Hypothalamus (tissue), 51 donors: ENCODE measurements around the gene FCMR.

Experiments used
- DNase-seq, 51 donors: peaks; one replicate each; lab custom pipeline; 2025; lab: John Stamatoyannopoulos, UW

The FCMR gene, protein sequence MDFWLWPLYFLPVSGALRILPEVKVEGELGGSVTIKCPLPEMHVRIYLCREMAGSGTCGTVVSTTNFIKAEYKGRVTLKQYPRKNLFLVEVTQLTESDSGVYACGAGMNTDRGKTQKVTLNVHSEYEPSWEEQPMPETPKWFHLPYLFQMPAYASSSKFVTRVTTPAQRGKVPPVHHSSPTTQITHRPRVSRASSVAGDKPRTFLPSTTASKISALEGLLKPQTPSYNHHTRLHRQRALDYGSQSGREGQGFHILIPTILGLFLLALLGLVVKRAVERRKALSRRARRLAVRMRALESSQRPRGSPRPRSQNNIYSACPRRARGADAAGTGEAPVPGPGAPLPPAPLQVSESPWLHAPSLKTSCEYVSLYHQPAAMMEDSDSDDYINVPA

DNA sequence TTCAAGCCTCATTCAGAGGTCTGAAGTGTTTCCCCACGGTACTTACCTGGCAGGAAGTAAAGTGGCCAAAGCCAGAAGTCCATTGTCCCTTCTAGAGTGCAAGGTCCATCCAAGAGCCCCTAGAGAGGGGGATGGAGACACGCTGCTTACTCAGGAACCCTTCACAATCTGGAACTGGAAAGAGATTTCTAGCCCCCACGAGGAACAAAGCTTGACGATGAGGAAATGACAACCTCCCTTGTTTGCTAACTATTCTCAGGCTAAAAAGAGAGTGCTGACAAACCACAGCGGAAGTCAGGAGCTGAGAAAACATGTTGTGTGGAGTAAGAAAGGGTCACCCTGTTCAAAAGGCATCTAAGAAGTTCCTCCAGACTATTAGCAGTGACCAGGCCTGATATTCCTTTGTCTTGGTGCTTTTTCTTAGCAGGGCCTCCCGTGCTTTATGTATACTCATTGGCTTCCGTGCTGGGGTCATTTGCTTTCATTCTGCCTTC, at the start of gene FCMR:
TSS of gene FCMR (minus strand) at position 170 of the 494 bp plus-strand sequence. CDS start at position 83, 87 bp downstream.
- peak in 9 of 51 donors; percentile 7 to 22 (median 17) for DNase-seq

DNA sequence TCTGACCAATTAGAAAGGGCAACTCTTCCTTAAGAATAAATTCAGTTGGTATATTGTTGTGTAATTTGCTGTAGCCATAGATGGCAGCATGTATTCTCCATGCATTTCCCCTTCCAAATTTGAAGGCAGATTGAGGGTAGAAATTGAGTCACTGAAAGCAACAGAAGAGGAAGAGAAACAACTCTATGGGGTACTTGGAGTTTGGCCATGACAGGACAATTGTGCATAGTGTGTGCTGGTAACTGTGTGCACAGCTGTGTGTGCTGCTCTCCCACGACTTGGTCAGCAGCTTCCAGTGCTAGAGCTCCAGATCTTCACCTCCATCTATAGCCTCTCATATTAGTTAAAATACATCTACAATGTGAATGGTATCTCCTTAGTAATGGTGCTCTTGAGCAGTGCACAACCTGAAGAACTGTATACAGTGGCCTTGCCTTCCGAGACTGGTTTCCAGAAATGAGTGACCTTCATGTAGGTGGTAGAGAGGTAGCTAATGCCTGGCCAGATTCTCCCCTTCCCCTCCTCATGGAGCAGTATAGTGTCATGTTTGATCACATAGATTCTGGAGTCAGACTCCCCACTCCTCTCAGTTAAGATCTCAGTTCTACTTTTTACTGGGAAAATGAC, 49.4 kb upstream of the FCMR start:
- DNase-seq, result no peak

DNA sequence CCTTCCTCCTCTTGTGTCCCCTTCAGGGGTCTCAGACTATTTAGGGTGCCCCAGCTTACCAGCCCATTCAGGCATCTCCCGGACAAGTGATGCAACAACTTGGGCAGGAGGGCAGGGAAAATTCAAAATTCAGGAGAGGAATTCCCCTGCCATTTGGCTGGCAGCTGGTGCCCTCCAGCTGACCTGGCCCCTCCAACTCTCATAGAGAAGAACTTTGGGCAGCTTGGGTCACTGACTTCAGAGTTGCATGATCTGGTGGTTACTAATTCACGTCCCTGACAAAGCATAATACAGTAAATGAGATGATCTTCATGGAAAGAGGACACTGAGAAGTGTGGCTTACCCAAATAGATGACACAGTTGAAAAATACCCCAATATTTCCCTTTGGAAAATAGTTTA, 48.7 kb upstream of the FCMR start, which contains the start of gene FCAMR:
TSS of gene FCAMR (minus strand) at position 15 of the 400 bp plus-strand sequence. CDS start 335 bp downstream, outside the sequence.
- DNase-seq, result no peak

DNA sequence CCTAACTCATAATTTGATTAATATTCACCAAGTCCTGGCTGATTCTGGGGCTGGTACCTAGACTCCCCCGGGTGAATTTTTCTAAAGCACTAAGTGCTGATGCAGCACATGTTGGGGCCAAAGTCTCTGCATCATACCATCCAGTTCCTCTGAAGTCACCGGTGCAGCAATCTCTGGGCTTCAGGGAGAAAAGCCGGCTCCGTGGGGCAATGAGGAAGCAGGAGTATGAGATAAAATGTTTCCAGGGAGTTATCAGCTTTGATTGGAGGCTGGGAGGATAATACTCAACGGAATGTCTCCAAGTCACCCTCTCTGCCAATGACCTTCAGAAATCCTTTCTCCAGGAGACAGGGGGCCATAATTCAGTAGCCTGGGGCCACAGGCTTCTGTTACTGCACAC, 47.3 kb upstream of the FCMR start:
- no peak for DNase-seq

DNA sequence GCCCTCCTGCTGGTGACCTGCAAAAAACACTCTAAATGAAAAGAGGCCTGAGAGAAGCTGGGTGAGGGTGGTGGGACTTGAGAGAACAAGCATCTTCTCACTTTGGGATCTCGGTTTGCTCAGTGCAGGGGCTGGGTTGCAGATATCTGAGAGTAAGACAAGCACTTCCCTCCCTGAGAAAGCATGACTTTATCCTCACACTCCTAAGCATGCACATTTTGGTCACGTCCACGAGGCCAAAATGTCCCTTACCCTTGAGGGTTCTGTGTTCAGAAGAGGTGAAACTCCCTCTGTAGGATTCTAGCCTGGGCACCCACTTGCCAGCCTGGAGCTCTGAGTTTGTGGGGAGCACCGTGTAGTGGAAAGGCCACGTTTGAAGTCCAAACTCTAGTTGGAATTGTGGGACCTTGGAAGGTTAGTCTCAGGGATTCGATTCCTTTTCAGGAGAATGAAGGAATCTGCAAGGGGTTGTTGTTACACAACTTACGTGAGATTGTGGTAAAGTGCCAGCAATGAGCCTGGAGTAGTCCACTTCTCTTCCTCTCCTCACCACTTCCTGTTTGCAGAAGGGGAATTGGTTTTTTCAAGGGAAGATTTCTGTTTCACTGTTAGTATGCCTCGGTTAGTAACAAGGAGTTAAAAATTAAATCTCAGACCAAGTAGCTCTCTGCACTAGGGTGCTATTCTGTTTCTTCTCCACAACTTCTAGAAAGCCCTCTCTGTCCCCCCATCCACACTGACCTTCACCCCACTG, 45.5 kb upstream of the FCMR start:
- peak in 1 of 51 donors; percentile 32 for DNase-seq

DNA sequence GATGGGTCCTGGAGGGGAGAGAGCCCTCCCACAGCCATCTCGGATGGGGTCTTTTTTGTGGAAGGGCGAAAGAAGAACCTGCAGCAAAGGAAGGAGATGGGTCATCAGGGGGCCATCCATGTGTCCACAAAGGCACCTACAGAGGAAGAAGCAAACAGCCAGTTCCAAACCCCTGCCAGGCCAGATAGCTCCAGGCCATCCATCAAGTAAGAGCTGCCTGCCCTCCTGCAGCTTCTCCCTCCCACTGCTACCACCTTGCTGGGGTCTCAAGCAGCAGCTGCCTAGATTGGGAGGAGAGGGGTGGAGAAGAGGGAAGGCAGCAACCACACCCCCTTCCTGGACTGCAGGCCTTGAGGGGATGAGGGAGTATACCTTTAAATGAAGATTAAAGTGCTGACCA, 44.0 kb upstream of the FCMR start:
- no peak for DNase-seq

DNA sequence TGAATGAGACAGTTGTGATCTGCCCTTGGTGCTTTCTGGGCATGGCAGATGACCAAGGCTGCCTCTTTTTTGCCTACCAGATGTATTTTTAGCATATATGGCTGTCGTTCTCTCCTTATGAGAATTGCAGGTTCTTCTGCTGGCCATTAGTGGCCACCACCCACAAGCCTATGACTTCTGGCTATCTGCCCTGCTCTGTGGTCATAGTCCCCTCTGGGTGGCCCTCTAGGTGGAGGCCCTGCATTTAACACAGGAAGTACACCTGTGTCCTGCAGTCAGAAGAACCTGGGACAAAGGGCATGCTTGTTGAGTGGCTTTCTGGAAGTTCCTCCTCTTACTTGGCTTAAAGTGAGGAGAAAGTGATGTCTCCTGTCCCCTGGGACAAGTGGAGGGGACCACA, 42.0 kb upstream of the FCMR start:
- no peak for DNase-seq

DNA sequence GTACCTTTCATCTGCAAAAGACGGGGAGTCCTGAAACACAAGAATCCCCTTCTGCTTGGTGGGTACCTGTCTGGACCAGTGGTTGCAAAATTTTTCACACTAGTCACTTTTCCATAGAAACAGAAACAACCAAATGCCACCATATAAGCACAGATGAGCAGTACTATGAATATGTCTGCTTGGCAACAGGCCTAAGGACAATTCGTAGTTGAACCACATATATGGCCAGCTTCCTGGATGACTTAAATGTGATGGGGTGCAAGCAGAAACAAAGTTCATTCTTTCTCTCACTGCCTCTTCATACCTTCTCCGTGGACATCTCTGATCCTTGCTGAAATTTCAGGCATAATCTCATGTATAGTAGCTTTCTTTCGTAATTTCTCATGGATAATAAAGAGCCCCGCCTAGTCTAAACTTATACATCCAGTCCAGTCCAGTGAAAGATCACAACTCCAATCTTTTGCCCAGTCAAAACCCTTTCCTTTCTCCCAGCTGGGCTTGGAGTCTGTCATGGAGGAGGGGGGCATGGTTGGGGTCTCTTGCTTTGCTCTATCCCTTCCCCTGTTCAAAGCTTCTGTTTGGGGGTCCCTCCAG, 41.5 kb upstream of the FCMR start:
- DNase-seq, result no peak

DNA sequence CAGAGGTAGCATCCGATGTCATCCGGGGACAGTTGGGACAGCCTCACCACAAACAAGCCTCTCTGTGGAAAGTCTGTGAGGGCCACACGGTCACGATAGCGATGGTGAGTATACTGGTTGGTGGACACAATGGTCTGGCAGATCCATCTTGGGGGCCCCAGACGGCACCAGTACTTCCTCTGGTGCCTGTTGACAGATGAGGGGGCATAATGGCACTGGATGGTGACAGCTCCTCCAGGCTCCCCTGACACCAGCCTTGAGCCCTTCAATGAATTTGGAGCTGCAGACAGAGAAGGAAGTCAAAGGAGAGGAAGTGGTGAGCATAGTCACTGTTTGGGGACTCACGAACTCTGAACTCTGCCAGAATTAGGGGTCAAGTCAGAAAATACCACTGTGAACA, 40.5 kb upstream of the FCMR start:
- no peak for DNase-seq

DNA sequence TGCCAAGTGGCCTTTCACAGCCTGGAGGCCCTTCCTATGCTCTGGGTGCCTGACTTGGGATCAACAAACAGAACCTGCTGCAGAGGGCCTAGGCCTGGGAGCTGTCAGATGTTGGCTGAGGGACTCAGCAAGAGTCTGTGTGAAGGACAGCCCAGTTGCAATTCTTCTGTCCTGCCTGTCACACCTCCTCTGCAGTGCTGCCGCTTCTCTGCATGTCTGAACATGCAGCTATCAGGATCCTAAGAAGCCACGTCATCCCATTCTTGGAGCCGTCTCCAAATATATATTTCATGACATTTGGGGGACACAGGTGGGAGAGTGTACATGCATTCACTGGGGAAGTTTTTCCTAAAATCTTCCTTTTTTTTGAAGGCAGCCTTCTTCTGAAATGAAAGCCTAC, 39.9 kb upstream of the FCMR start:
- DNase-seq, result no peak

DNA sequence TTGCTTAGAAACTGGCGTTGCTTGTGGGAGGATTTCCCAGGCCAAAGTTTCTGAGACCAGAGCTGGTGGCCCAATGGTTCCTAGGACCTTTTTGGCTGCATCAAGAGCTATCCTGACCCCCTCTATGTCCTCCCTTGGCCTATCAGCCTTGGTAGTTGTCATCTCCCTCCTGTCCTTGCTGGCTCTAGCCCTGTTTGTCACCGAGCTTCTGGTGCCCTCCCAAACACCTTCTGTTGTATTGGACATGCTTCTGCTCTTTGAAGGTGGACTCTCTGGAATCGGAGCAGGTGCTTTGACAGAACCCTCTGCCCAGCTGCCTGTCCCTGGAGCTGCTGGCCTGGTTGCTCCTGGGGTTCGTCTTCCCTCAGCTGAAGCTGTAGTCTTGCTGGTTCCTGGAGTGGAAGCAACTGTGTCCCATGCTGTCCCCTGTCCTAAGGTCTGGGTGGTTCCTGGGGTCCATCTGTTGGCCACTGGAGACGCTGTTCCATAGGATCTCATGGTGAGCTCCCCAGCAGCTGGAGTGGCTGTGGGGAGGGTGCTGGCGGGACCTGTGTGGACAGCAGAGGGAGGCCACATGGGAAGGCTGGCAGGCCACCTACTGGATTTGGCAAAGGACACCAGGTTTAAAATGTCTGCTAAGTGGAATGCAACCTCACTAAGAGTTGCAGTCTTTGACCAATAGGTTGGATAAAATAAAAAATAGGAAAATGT, 39.1 kb upstream of the FCMR start:
- DNase-seq, result no peak

DNA sequence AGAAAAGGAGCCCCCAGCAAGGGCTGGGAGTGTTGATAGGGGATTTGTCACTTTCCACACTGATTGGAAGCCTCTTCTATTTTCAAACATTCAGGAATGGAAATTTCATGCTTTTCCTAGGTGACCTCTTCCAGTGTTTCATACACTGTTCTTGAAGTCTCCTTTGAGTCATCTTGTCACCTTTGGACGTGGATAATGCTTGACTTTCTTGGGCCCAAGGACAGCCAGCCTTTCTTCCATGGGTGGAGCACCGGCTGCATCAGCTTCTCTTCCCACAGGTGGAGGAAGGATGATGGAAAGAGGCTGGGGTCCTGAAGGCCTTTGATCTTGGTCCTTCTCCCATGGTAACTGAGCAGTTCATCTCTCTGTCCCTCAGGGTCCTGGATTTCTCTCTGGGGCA, 36.4 kb upstream of the FCMR start:
- no peak for DNase-seq

DNA sequence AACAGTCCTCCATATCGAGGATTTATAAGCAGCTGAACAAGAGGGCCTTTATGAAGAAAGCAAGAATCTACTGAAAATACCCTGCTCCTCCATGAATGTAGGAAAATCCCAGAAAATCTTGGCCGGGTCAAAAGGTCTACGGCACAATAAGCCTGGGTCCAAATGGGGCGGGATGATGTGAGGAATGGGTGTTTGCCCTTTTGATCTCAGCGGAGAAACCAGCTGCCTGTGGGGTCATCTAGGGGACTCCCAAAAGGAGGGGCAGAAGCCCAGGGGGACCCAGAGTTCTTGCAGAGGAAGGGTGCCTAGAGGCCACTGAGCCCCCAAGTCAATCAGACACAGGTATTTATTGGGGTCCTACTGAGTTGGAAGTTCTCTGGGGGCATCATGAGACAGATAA, 35.9 kb upstream of the FCMR start:
- DNase-seq, result no peak

DNA sequence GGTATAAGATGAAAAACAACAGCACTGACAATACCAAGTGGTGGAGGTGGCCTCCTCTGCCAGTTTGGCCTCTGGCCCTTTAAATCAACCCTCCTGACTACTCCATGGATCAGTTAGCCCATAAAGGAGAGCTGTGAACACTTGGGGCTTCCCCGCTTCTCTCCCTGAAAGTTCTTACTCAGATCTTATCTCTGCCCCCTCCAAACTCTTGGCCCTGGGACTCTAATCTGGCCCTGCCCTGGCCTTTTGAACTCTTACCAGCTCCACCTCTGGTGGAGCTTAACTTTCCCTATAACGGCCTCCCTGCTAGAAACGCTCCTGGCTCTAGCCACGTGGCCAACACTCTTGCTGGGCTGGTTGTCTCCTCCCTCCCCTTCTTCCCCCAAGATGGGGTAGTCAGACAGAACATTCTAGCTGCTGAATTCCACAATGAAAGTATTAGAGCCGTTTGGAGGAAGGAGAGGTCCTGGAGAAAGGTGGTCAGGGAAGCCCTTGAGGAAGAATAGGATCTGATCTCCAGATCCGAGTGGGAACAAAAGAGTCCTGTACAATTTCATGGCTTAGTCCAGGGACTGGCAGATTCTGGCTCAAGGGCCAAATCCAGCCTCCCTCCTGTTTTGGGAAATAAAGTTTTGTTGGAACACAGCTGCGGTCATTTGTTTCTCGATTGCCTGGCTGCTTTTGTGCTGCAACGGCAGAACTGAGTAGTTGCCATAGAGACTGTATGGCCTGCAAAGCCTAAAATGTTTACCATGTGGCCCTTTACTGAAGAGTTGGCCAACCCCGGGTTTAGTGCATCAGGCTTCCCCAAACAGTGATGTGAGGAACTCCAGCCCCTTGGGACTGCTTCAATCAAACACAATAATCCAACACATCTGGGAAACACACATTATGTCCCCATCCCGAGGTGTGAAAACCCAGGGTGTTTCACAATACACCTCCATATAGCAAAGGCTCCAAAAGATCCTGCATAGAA, 34.0 kb upstream of the FCMR start:
- no peak for DNase-seq

DNA sequence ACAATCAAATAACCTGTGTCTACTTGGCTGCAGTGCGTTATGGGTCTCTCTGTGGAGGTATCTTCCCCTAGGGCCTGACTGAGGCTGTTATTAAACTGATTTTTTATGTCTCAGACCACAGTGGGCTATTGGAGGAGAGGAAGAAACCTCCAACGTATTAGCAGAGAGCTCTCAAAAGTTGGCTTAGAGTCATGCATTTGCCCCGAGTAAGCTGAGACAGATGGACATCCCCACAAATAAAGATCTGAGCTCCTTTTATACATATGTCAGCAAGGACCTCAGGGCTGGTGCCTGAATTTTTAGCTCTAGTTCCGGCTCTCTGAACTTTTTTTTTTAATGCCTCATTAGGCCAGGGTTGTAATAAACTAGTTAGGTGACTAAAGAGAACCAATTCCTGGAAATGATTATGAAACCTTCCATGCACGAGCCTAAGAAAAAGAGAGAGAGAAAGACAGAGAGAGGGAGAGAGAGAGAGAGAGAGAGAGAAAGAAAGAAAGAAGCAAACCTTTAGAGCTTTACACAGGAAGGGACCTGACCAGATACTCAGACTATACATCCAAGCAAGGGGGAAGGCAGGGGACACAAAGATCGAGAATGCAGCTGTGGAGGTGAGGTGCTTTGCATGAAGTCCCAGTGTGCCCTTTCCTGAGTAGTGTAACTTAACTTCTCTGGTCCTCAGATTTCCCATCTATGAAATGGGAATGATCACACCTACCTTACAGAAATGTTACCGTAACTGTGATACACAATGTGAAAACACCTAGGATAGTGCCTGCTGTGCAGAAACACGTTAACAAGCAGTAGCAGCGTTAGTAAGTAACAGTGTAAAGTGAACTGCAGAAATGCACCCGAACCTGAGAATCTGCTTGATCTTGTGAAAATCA, 33.0 kb upstream of the FCMR start:
- DNase-seq, result no peak

DNA sequence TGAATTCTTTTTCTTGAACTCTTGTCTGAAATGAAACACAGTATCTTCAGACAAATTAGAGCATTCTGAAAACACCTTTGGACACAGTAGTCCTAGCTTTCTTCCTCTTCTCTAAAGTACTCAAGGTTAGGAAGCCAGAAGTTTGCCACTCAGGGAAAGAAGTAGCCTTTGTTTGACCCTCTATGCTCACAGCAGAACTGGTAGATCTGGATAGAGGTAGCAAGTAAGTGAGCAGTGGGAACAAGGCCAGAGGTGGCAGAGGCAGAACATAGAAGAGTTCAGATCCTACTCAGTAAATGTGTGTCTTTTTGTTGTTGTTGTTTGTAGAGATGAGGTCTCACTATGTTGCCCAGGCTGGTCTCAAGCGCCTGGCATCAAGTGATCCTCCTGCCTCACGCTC, 31.9 kb upstream of the FCMR start:
- no peak for DNase-seq

DNA sequence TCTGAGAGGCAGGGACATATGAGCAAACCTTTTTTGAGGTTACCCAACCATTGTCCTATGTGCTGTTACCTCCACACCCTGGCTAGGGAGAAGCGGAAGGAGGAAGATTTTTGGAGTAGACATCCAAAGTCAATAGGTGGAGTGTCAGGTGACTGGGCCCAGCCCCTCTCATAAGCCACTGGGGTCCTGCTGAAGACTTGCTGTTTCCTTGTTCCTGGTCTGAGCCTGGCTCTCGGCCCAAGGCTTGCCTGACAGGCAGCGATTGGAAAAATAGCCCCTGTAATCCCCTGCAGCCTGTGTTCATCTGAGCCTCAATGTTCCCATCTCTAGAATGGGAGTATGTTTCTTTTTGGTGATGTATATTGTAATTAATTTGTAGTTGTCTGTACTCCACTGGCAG, 31.4 kb upstream of the FCMR start:
- DNase-seq, result no peak

DNA sequence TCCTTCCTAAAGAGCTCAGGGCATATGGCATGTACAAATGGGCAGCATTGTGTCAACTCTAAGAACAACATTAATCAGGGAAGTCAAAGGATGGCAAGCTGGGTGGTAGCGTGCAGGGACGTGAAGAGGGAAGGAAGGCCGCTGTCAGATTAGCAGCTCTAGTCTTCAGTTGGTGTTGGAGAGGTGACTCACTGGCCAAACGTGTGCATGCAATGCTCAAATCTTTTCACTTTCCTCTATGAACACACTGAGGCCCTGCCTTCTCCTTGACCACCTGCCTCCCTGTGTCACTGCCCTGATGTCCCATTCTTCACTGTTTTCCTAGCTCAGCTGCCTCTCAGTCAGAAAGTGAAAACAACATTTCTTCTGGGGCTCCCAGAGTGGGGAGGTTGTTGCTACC, 30.4 kb upstream of the FCMR start:
- no peak for DNase-seq
